Fibroblast of pulmonary artery (primary cell): Measurements from ENCODE around the gene TAAR6.
"Not testable (repeated sequence)": the region's sequence is repeated elsewhere in the genome, so short reads cannot be mapped to it uniquely, and the experiment has no call there.

Source experiments
- DNase-seq: peaks from one replicate; pipeline ENCODE4 v3.0.0-alpha.2; 2010; ENCODE audit warnings: low read depth
- H3K4me3 ChIP-seq: replicated peaks from 2 replicates; pipeline ENCODE4 v1.5.1; 2011; ENCODE audit warnings: low read depth, mild to moderate bottlenecking, control low read depth, low read length, moderate library complexity
- TF ChIP-seq, protein P1 (sequence below): IDR thresholded peaks from 2 replicates; pipeline ENCODE4 v1.5.1; 2011; ENCODE audit warnings: mild to moderate bottlenecking, control low read depth, low read length, inconsistent platforms; ENCODE audit errors: missing control alignments

The TAAR6 gene

DNA sequence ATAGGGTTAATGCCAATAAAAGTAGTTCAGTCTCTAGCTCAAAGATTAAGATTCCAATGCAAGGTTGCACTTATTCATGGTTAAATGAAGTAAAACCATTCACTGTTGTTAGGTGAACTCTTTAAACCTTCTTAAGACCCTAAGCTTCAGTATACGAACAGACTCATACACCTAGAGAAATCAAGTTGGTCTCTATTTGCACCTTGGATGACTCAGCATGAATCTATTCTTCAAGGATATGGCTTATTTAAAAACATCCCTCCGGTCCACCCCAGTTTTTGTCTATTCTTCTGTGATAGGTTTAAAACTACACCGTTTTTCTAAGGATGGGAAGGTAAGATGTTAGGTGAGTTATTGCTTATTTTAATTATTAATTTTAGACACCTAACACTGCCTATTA lies 33.0 kb upstream of the TAAR6 start:
- no peak for DNase-seq
- TF ChIP-seq, protein P1, sequence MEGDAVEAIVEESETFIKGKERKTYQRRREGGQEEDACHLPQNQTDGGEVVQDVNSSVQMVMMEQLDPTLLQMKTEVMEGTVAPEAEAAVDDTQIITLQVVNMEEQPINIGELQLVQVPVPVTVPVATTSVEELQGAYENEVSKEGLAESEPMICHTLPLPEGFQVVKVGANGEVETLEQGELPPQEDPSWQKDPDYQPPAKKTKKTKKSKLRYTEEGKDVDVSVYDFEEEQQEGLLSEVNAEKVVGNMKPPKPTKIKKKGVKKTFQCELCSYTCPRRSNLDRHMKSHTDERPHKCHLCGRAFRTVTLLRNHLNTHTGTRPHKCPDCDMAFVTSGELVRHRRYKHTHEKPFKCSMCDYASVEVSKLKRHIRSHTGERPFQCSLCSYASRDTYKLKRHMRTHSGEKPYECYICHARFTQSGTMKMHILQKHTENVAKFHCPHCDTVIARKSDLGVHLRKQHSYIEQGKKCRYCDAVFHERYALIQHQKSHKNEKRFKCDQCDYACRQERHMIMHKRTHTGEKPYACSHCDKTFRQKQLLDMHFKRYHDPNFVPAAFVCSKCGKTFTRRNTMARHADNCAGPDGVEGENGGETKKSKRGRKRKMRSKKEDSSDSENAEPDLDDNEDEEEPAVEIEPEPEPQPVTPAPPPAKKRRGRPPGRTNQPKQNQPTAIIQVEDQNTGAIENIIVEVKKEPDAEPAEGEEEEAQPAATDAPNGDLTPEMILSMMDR = no peak
- no peak overlapping the region for H3K4me3 ChIP-seq

DNA sequence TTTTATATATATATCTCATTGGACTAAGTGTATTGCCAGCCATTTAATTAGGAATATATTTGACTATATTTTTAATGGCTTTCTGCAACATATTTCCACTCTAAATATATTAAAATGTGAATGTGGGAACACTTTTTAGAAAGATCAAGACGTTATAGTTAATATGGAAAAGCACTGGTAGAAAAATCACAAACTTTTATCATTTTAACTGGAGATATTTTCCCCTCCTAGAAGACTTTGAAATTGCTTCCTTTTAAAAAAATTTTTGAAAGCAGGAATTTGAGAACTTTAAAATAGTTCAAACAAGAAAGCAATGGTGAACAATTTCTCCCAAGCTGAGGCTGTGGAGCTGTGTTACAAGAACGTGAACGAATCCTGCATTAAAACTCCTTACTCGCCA lies 32.1 kb upstream of the TAAR6 start, which contains the start of gene TAAR9:
TSS of gene TAAR9 (plus strand) at position 301 of the 400 bp plus-strand sequence. CDS start at position 314, 13 bp downstream.
- no peak within 1 kb of the TSS for H3K4me3 ChIP-seq

GRCh38 chr6:132544826-132545225 lies 25.3 kb upstream of the TAAR6 start:
- TF ChIP-seq, protein P1 = no peak
- H3K4me3 ChIP-seq = no peak overlapping the region
- DNase-seq = no peak

More for the DNA sequence above, 32.1 kb upstream of the TAAR6 start, which contains the start of gene TAAR9:
- TF ChIP-seq, protein P1 = no peak
- no peak for DNase-seq

GRCh38 chr6:132548746-132549463 lies 21.2 kb upstream of the TAAR6 start:
- TF ChIP-seq, protein P1 = no peak
- no peak overlapping the region for H3K4me3 ChIP-seq
- DNase-seq = no peak

DNA sequence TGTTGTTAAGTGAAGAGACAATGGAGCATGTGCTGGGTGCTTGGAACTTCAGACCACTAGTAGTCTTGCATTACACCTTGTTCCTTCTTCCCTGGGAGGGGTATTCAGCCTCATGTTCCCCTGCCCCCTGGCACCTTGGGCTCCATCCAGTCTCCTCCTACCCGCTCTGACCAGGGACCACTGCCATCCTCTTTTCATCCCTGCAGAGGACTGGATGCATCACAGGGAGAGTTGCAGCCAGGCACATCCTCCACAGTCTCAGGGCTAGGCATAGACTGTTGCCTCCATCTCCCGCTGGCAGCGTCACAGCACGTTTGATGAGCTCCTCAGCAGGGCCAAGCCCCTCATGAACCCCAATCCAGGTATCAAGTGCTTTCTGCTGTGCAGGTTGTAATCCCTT lies 18.9 kb upstream of the TAAR6 start:
- DNase-seq = no peak
- TF ChIP-seq, protein P1 = no peak
- no peak overlapping the region for H3K4me3 ChIP-seq

- TF ChIP-seq, protein P1 = no peak
- DNase-seq = no peak
Measured at GRCh38 chr6:132552372-132552771, 17.8 kb upstream of the TAAR6 start, which contains the start of gene TAAR8. TSS of gene TAAR8 (plus strand) at chr6:132552672. CDS start at chr6:132552693, 21 bp downstream.

GRCh38 chr6:132560087-132560486 lies 10.0 kb upstream of the TAAR6 start:
- DNase-seq, H3K4me3 ChIP-seq: not testable (repeated sequence)

More at GRCh38 chr6:132552372-132552771, 17.8 kb upstream of the TAAR6 start, which contains the start of gene TAAR8:
- no peak within 1 kb of the TSS for H3K4me3 ChIP-seq
